HUES64 (cell line): ENCODE measurements around the gene ELP5.
A peak's percentile ranks its signal among the peaks of the same experiment; 100 is the strongest.

Source experiments
- H3K27ac ChIP-seq: 2 replicates; pipeline ENCODE4 v1.7.0; 2013; ENCODE audit warnings: low read depth, low read length, inconsistent platforms
- H3K27me3 ChIP-seq: 2 replicates; pipeline ENCODE4 v1.6.1; 2013; ENCODE audit warnings: mild to moderate bottlenecking, low read length; ENCODE audit not compliant: insufficient read depth
- H3K36me3 ChIP-seq: 2 replicates; pipeline ENCODE4 v1.6.1; 2013; ENCODE audit warnings: mild to moderate bottlenecking, low read length; ENCODE audit not compliant: insufficient read depth
- H3K4me1 ChIP-seq: 2 replicates; pipeline ENCODE4 v1.6.1; 2013; ENCODE audit warnings: mild to moderate bottlenecking, low read length, moderate library complexity; ENCODE audit not compliant: insufficient read depth
- H3K4me3 ChIP-seq: 2 replicates; pipeline ENCODE4 v1.5.1; 2013; ENCODE audit warnings: mild to moderate bottlenecking, low read length, moderate library complexity
- H3K9ac ChIP-seq: 2 replicates; pipeline ENCODE4 v1.6.1; 2013; ENCODE audit warnings: mild to moderate bottlenecking, low read depth, low read length
- H3K9me3 ChIP-seq: 2 replicates; pipeline ENCODE4 v1.6.1; 2013; ENCODE audit warnings: low read depth, low read length; ENCODE audit not compliant: insufficient read depth
- WGBS: fragments of 150-250, 120-280 bp; methylation state at CpG from one replicate; pipeline ENCODE4 v1.1.7; 2013; ENCODE audit warnings: missing lambda C conversion rate; 5-methylcytosine and 5-hydroxymethylcytosine counted together

ELP5 gene

DNA sequence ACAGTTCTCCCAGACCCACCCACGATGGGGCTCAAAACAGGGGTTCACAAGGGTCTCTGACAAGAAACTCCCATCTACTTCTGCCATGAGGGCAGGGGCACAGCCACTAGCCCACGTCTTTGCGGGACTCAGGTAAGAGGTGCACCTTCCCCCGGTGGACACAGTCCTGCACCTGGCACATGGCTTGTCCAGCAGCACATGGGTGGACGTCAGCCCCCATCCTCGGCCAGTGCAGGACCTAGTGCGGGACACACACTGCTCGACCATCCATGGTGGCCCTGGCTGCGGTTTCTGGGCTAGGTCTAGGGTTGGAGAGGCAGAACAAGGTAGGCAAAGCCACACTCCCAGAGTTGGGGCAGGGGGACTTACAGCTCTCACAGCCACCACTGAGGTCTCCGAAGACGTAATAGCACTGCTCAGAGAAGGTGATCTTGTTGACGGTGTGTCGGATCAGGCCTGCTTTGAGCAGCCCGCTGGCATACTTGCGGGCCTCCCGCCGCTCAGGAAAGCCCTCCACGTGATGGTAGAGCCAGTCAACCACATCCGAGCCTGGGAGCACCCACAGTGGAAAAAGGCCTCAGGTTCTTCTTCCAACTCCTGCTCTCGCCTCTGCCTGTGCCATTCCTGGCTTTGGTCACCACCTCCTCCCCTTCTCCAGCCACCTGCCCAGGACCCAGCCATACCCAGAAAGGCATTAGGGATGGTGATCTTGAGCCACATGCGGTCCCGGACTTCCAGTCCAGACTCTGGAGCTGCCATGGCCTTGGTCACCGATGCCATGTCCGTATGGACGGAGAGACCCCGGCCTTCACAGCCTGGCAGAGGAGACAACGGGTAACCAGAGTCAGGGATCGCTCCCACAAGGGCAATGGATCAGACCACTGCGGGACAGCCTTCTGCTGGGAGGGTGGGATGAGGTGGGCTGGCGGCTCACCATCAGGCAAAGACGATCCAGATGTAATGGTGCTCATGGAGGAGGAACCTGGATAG is 25.0 kb upstream of the ELP5 start:
- Histone ChIP-seq H3K27me3 (no peaks in the 10 kb centered on the region), H3K36me3 (peaks cover 85% of the 10 kb centered on the region), H3K27ac (no peak overlapping the region), H3K9ac (no peak overlapping the region), H3K9me3 (no peaks in the 10 kb centered on the region), H3K4me1 (no peaks in the 10 kb centered on the region), H3K4me3 (no peak overlapping the region)
- 95% methylated on average over 31 of the region's 31 CpGs for WGBS

GRCh38 chr17:7228920-7229319 is 23.1 kb upstream of the ELP5 start:
- Histone ChIP-seq H3K4me3 (no peak overlapping the region), H3K9ac (no peak overlapping the region), H3K36me3 (peaks cover 66% of the 10 kb centered on the region), H3K27me3 (no peaks in the 10 kb centered on the region), H3K9me3 (no peaks in the 10 kb centered on the region), H3K4me1 (no peaks in the 10 kb centered on the region), H3K27ac (no peak overlapping the region)
- WGBS = 97% methylated on average over 14 of the region's 14 CpGs

GRCh38 chr17:7229504-7229903 is 22.5 kb upstream of the ELP5 start:
- Histone ChIP-seq H3K27me3 (no peaks in the 10 kb centered on the region), H3K36me3 (peaks cover 61% of the 10 kb centered on the region), H3K4me1 (no peaks in the 10 kb centered on the region), H3K9me3 (no peaks in the 10 kb centered on the region), H3K9ac (no peak overlapping the region), H3K4me3 (no peak overlapping the region), H3K27ac (no peak overlapping the region)
- WGBS = 94% methylated on average over 19 of the region's 19 CpGs

DNA sequence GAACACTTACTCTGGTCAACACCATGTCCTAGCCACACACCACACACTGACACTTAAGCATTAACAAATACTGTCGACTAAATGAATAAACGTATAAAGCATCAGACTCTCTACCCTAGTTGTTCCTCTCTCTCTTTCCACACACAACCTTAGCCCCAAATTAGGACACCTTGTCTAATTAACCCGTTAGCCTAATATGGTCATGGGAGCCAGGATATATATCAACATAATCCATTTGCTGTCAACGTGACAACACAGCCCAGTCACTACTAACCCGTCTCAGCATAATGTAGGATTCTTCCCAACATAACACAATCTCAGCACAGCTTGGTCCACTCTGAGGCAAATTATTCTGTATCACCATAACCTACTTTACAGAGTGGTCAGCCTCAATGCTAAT is 19.9 kb upstream of the ELP5 start:
- Histone ChIP-seq H3K4me1 (peaks cover 3% of the 10 kb centered on the region), H3K27me3 (no peaks in the 10 kb centered on the region), H3K9ac (no peak overlapping the region), H3K36me3 (peaks cover 60% of the 10 kb centered on the region), H3K27ac (no peak overlapping the region), H3K9me3 (no peaks in the 10 kb centered on the region), H3K4me3 (peak overlapping the region; percentile 4)
- 90% methylated on average over 5 of the region's 5 CpGs for WGBS

- peaks cover 7% of the 10 kb centered on the region for H3K4me1 ChIP-seq
- peak overlapping the region; percentile 78 for H3K4me3 ChIP-seq
- no peaks in the 10 kb centered on the region for H3K9me3 ChIP-seq
- H3K36me3 ChIP-seq = peaks cover 49% of the 10 kb centered on the region
- H3K27me3 ChIP-seq = no peaks in the 10 kb centered on the region
- WGBS = 2% methylated on average over 9 of the region's 9 CpGs
- peak overlapping the region; percentile 88 for H3K27ac ChIP-seq
- peak overlapping the region; percentile 87 for H3K9ac ChIP-seq
Measured at GRCh38 chr17:7233701-7234082, 18.3 kb upstream of the ELP5 start.

DNA sequence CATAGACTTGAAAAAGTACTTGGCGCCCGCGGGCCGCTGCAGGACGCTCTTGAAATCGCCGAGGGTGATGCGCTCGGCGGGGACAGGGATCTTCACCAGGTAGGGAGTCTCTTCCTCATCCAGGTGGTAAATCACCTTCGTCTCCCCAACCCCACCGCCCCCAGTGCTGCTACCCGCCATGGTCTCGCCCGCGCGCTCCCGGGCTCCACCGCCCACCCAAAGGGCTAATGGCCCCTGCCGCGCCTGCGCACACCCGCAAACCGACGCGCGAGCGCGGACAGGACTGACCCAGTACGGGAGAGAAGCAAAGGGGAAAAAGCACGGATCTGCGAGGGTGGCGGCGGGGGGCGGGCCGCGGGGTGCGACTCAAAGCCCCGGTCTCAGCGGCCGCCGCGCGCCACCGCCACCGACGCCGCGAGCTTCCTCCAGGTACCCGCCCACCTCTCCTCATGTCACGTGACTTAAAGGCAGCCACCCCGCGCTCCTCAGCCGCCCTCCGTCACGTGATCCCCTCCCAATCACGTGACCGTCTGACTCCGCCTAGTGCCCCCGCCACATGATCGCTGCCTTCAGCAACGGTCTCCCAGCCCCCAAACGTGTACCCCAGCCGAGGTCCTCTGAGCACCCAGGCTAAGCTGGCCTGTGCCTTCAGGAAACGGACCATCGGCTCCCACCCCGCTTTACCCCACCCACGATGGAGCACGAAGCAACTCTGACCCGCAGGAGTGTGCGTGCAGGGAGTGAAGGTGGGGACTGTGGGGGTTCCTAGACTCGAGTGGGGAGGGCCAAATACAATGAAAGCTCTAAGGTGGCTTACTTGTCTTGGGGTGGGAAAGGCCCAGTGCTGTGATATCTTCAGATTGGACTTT is 17.7 kb upstream of the ELP5 start, which contains the start of gene DVL2:
Gene DVL2, minus strand, starts transcription at position 435 of the 869 bp plus-strand sequence. Its CDS starts 255 bp downstream, at position 180.
- H3K4me3 ChIP-seq = peak within 1 kb of the TSS; percentile 78
- H3K27me3 ChIP-seq = no peaks in the 10 kb centered on the region
- WGBS = 2% methylated on average over 72 of the region's 72 CpGs
- peaks cover 43% of the 10 kb centered on the region for H3K36me3 ChIP-seq
- peaks cover 7% of the 10 kb centered on the region for H3K4me1 ChIP-seq
- no peaks in the 10 kb centered on the region for H3K9me3 ChIP-seq
- peak within 1 kb of the TSS; percentile 87 for H3K9ac ChIP-seq
- peak within 1 kb of the TSS; percentile 88 for H3K27ac ChIP-seq

DNA sequence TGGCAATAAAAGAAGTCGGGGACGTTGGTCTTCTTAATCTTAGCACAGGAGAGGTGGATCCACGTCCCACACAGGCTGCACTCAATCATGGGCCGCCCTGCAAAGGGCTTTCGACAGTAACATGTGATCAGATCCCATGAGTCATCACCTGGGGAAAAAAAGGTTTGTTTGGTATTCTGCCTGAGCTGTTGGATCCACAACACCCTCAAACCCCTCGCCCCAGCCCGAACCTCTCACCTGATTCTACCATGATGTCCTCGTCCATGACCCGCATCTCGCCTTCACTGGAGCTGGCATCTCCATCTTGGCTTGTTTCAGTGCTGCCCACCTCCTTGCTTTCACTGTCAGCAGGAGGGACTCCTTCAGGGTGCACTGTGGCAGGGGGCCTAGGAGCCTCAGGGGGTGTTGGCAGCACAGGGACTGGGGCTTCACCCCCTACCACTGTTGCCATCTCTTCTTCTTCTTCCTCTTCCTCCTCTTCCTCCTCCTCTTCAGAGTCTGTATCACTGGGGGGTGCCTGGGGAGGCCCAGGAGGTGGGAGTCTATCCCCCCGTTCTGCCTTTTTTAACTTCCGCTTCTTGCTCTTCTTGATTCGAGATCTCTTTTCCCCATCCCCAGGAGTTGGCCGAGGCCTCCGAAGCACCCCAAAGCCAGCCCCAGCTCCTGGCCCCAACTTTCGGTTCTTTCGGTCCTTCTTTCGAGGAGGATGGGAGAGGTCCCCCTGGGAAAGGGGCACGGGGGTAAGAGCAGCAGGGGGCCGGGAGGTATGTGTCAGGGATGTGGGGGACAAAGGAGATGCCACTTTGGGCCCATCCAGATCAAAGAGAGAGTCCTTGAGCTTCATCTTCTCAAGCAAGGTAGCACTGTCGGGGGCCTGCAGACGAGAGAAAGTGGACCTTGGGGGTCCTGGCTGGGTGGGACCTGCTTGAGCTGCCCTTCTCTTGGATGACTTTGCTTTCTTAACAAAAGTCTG is 16.0 kb upstream of the ELP5 start:
- Histone ChIP-seq H3K9me3 (no peaks in the 10 kb centered on the region), H3K27me3 (no peaks in the 10 kb centered on the region), H3K27ac (no peak overlapping the region; the same call in 1 of the 2 replicates), H3K36me3 (peaks cover 39% of the 10 kb centered on the region), H3K9ac (no peak overlapping the region), H3K4me3 (no peak overlapping the region), H3K4me1 (peaks cover 14% of the 10 kb centered on the region)
- WGBS = 91% methylated on average over 22 of the region's 22 CpGs

GRCh38 chr17:7236808-7237207 is 15.2 kb upstream of the ELP5 start:
- Histone ChIP-seq H3K36me3 (peaks cover 39% of the 10 kb centered on the region), H3K4me3 (peak overlapping the region; percentile 80)

DNA sequence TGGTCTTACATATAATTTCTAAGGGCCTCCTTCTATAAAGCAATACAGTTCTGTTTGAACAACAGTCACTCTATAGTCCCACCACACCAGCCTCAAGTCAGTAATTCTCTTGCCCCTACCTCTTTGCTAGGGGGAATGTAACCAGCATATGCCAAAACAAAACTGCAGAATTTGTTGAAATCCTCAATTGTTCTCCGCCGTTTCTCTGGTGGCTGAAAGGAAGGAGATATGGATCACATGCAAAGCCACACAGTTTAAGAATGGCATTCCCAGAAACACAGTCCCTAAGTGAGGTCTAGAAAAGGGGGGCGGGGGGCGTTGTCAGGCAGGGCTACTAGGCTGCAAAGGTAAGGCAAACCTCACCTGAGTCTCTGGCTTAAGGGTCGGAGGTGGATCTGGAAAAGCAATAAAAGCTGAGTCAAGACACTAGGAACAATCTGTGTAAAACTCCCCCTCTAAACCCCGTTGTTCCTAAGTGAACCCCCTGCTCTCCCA is 14.7 kb upstream of the ELP5 start:
- Histone ChIP-seq H3K27ac (peak overlapping the region; percentile 93), H3K9me3 (no peaks in the 10 kb centered on the region), H3K27me3 (no peaks in the 10 kb centered on the region), H3K36me3 (peaks cover 39% of the 10 kb centered on the region), H3K4me1 (peaks cover 20% of the 10 kb centered on the region), H3K9ac (peak overlapping the region; percentile 76), H3K4me3 (peak overlapping the region; percentile 80)
- 48% methylated on average over 6 of the region's 6 CpGs for WGBS

More at GRCh38 chr17:7236808-7237207, 15.2 kb upstream of the ELP5 start:
- no peaks in the 10 kb centered on the region for H3K27me3 ChIP-seq
- no peaks in the 10 kb centered on the region for H3K9me3 ChIP-seq
- WGBS = 92% methylated on average over 6 of the region's 6 CpGs
- peak overlapping the region; percentile 93; the same call in 1 of the 2 replicates for H3K27ac ChIP-seq
- H3K9ac ChIP-seq = no peak overlapping the region
- H3K4me1 ChIP-seq = peaks cover 20% of the 10 kb centered on the region

DNA sequence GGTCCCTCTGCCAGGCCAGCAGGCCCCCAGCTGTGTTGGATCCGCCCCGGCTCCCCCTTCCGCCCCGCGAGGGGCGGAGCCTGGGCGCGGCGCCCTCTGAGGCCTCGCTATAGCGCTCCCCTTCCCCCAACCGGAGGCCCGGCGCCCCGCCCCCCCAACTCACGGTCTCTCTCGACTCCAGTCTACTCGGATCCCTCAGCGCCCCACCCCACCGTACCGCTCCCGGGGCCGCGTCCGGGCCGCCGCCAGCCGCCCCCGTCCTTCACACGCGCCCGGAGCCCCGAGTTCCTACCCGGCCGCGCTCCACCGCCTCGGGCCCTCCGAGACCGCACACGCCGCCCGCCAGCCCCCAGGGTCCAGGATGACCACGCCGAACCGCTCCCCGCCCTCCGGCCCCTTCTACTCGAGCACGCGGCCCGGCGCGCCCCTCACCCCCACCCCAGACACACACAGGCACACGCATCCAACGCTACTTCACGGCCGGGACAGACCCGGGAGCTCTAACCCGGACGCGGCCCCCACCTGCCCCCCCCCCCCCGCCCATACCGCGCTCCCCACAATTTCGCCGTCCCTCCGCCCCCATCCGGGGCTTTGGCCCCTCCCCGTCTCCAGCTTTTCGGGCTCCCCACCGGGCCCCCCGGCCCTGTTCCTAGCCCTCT is 14.1 kb upstream of the ELP5 start:
- H3K9me3 ChIP-seq = no peaks in the 10 kb centered on the region
- peak overlapping the region; percentile 80 for H3K4me3 ChIP-seq
- H3K4me1 ChIP-seq = peaks cover 20% of the 10 kb centered on the region
- H3K27ac ChIP-seq = peak overlapping the region; percentile 93
- no peaks in the 10 kb centered on the region for H3K27me3 ChIP-seq
- H3K36me3 ChIP-seq = peaks cover 39% of the 10 kb centered on the region
- peak overlapping the region; percentile 76 for H3K9ac ChIP-seq
- WGBS = under 1% methylated on average over 69 of the region's 73 CpGs
